IPS-18a (cell line): ENCODE measurements around the gene FOXC2.

Experiments
- H3K27ac ChIP-seq: one replicate; pipeline ENCODE4 v1.5.1; 2013; ENCODE audit warnings: low read length
- H3K27me3 ChIP-seq: one replicate; pipeline ENCODE4 v1.6.1; 2013; ENCODE audit warnings: mild to moderate bottlenecking, low read length; ENCODE audit not compliant: control insufficient read depth, insufficient read depth
- H3K36me3 ChIP-seq: one replicate; pipeline ENCODE4 v1.6.1; 2013; ENCODE audit warnings: low read depth, low read length; ENCODE audit not compliant: control insufficient read depth
- H3K4me1 ChIP-seq: one replicate; pipeline ENCODE4 v1.6.1; 2013; ENCODE audit warnings: low read depth, low read length; ENCODE audit not compliant: control insufficient read depth
- H3K4me3 ChIP-seq: one replicate; pipeline ENCODE4 v1.5.1; 2013; ENCODE audit warnings: low read length
- H3K9ac ChIP-seq: one replicate; pipeline ENCODE4 v1.6.1; 2013; ENCODE audit warnings: mild to moderate bottlenecking, low read length, moderate library complexity
- H3K9me3 ChIP-seq: one replicate; pipeline ENCODE4 v1.6.1; 2013; ENCODE audit warnings: low read depth, low read length; ENCODE audit not compliant: control insufficient read depth

The FOXC2 gene

DNA sequence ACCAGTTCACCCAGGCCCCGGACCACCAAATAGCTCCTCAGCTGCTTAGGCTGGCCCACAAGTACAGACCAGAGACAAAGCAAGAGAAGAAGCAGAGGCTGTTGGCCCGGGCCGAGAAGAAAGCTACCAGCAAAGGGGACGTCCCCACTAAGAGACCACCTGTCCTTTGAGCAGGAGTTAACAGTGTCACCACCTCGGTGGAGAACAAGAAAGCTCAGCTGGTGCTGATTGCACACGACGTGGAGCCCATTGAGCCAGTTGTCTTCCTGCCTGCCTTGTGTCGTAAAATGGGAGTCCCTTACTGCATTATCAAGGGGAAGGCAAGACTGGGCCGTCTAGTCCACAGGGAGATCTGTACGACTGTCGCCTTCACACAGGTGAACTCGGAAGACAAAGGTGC is 40.9 kb upstream of the FOXC2 start:
- H3K9ac ChIP-seq, result no peak overlapping the region
- H3K4me3 ChIP-seq, result no peak overlapping the region
- H3K36me3 ChIP-seq, result no peaks in the 10 kb centered on the region
- peaks cover 1% of the 10 kb centered on the region for H3K27me3 ChIP-seq
- no peaks in the 10 kb centered on the region for H3K4me1 ChIP-seq
- H3K9me3 ChIP-seq, result no peaks in the 10 kb centered on the region
- no peak overlapping the region for H3K27ac ChIP-seq

DNA sequence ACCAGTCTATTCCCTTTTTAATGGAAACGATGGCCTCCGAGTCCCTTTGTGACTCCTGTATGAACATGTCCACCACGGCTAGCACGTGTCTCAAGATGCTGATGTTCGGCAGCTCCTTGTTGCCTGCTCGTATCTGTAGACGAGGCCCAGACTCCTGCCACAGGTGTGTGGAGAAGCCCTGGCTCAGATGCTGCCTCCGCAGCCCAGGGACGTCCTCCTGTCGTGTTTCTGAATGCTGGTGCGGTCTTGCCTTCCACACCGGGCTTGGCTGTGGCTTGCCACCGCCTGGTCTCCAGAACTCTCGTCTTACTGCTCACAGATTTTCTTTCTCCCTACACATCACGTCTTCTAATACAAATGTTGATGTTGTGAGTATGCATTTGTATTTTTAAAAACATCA is 39.3 kb upstream of the FOXC2 start:
- H3K9ac ChIP-seq, result no peak overlapping the region
- H3K4me1 ChIP-seq, result no peaks in the 10 kb centered on the region
- no peaks in the 10 kb centered on the region for H3K36me3 ChIP-seq
- H3K27me3 ChIP-seq, result no peaks in the 10 kb centered on the region
- no peaks in the 10 kb centered on the region for H3K9me3 ChIP-seq
- no peak overlapping the region for H3K4me3 ChIP-seq
- no peak overlapping the region for H3K27ac ChIP-seq

DNA sequence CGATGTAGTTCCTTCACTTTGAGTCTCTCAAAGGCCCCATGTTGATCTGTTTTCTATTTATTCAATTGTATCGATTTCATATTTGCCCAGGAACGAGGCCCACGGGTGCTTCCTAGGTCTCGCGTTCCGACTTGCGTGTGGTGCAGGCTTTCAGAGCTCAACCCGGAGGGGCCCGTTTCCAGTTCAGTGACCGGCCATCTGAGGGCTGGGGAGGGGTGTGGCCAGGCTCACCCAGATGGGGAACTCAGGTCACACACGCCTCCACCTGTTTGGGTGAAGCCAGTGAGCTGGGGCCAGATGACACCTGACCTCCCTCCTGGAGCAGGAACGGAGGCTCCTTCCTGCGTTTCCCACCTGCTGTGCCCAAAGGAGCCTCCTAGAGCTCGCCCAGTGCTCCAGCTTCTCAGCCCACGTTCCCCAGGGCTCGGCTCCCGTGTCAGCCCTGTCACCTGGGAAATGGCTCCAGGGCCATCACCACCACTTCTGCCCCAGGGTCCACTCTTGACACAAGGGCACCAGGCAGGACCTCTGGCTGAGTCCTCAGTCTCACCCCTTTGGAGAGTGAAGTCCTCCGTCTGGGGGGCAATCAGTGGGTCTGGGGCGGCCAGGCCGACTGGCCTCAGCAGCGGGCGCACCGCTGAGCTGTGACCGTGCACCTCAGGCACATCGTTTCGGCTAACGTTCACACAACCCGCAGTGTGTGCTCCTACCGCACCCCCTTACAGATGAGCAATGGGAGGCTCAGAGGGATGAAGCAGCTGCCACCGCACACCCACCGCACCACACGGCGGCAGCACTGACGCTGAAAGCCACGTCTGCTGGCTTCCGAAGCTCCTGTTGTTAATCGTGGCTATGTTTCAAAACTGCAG is 38.3 kb upstream of the FOXC2 start:
- Histone ChIP-seq H3K27me3 (no peaks in the 10 kb centered on the region), H3K36me3 (no peaks in the 10 kb centered on the region), H3K4me1 (no peaks in the 10 kb centered on the region), H3K27ac (no peak overlapping the region), H3K4me3 (no peak overlapping the region), H3K9me3 (no peaks in the 10 kb centered on the region), H3K9ac (no peak overlapping the region)

DNA sequence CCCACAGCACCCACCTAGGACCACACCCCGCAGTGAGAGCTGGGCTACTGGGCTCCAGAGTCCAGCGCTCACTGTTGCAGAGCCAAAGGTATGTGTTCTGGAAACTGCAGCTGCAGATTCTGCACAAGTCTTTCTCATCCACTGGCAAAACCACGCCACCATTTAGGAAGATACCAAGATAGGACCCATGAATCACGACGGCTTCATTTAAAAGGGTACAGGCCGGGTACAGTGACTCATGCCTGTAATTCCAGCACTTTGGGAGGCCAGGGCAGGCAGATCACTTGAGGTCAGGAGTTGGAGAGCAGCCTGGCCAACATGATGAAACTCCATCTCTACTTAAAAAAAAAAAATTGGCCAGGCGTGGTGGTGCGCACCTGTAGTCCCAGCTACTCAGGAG is 37.5 kb upstream of the FOXC2 start:
- Histone ChIP-seq H3K4me3 (no peak overlapping the region), H3K36me3 (no peaks in the 10 kb centered on the region), H3K27ac (no peak overlapping the region), H3K9me3 (no peaks in the 10 kb centered on the region), H3K4me1 (no peaks in the 10 kb centered on the region), H3K9ac (no peak overlapping the region), H3K27me3 (no peaks in the 10 kb centered on the region)

DNA sequence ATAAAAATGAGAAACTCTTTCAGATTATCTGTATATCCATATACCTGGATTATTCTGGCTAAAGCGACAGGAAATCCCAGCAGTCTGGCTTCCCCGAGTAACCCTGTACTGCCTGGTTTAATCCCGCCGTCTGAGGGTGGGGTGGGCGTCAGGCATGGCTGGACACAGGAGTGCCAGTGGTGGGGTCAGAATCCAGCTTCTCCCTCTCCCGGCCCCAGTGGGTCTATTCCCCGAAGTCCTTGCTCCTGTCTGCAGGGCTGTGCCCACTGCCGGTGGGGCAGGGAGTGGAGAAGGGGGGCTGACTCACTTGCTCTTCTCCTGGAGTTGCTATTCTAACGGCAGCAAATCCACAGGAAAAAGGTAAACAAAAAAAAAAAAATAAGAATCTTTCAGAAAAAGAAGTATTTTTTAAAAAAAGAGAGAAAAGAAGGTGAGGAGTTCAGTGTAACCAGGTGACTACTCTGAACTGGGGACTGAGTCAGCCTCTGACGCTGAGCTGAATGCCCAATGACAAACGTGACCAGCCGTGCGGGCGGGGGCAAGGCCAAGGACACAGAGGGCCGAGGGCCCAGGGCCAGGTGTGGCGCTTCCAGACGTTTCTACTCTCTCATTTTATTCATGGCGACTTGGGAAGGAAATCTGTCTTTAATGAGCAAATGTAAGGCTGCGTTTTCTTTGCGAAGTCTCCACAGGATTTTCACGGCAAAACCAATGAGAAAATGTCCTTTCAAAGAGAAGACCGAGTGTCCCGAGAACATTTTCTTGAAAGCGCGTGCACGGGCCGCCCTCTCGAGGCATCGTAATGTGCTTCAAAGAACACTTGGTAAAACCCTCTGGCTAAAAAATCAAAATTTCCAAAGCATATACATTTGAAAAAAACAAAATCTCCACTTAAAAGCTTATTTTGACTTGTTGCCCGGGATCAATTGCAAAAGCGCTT is 36.1 kb upstream of the FOXC2 start:
- Histone ChIP-seq H3K4me3 (no peak overlapping the region), H3K36me3 (no peaks in the 10 kb centered on the region), H3K4me1 (no peaks in the 10 kb centered on the region), H3K9me3 (no peaks in the 10 kb centered on the region), H3K27me3 (no peaks in the 10 kb centered on the region), H3K27ac (no peak overlapping the region), H3K9ac (no peak overlapping the region)

DNA sequence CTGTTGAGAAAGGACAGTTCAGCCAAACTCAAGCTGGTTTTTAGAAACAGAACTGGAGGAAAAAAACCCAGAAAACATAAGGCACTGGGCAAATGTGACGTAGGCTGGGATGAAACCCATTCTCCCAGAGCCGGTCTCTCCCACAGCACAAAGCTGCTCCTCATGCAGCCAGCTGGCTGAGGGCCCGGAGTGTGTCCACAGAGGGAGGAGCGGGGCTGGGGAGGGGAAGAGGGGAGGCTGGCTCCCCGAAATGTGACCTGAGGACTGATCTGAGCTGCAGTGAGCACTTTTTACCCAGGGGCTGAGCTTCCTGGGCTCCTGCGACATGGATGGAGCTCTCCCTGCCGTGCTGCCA is 35.5 kb upstream of the FOXC2 start:
- H3K9me3 ChIP-seq, result no peaks in the 10 kb centered on the region
- no peak overlapping the region for H3K27ac ChIP-seq
- no peaks in the 10 kb centered on the region for H3K27me3 ChIP-seq
- H3K4me3 ChIP-seq, result no peak overlapping the region
- H3K9ac ChIP-seq, result no peak overlapping the region
- H3K36me3 ChIP-seq, result no peaks in the 10 kb centered on the region
- H3K4me1 ChIP-seq, result no peaks in the 10 kb centered on the region

DNA sequence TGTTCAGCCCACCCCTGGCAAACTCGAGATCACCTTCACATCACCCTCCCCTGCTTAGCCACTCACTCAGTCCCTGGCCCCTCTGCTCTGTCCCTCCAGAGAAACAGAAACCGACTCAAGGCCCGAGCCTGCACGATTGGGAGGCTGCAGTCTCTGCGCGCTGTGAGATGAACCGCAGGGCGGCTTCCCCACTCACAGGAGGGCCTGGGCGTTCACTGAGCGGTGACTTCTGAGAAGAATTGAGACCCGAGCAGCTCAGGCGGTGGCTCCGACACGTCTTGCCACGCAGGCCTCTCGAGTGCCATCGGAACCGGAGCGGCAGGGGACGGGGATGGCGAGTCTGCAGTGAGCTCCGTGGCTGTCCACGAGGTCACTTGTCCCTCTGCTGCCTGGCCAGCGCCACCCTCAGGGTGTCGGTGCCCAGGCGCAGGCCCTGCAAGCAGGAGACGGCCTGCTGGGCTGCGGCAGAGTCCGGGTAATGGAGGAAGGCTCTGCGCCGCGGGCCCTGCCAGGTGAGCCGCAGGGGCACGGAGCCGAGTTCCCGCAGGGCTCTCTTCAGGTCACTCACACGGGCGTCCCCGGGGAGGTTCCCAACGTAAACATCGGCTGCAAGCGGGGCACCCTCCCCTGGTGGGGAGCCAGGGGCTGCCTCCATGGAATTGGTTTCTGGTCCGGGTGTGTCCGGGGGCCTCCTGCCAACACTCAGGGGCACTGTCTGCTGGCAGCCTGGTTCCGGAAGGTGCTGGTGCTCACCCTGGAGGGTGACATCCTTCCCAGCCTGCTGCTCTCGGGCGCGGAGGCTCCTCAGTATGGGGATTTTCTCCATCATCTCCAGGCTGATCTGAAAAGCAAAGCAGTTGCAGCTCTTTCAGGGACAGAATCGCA is 34.7 kb upstream of the FOXC2 start:
- Histone ChIP-seq H3K27me3 (no peaks in the 10 kb centered on the region), H3K27ac (no peak overlapping the region), H3K9ac (no peak overlapping the region), H3K4me3 (no peak overlapping the region), H3K36me3 (no peaks in the 10 kb centered on the region), H3K9me3 (no peaks in the 10 kb centered on the region), H3K4me1 (no peaks in the 10 kb centered on the region)

DNA sequence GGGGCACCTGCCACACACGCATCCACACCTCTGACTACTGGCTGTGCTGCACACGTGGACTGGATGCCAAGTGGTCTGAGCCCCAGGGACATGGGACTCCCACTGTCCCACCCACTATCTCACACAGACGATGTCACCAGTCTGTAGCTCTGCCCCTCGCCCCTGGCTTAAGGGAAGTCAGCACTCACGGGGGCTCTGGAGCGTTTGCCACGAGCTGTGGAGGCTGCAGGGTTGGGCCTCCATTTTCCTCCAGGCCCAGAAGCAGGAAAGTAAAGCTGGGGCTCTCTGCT is 34.2 kb upstream of the FOXC2 start:
- Histone ChIP-seq H3K9me3 (no peaks in the 10 kb centered on the region), H3K27me3 (no peaks in the 10 kb centered on the region), H3K36me3 (no peaks in the 10 kb centered on the region), H3K4me1 (no peaks in the 10 kb centered on the region), H3K4me3 (no peak overlapping the region), H3K27ac (no peak overlapping the region), H3K9ac (no peak overlapping the region)

DNA sequence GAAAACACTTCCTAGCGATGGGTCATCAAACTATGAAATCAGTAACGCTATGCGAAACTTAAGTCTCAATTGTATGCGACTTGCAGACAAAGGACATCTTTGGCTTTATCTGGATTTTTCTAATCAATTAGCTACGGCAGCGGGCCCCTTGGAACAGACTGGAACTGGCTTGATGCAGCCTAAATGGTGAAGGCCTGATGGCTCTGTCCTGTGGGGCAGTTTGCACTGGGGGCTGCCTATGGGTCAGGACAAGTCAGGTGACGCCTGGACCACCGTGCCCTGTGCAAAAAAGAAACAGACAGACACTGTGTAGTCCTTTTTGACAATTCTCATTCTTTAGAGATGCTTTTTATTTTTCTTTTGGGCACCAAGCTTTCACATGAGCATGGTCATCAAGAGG is 33.6 kb upstream of the FOXC2 start:
- no peak overlapping the region for H3K27ac ChIP-seq
- no peaks in the 10 kb centered on the region for H3K36me3 ChIP-seq
- no peaks in the 10 kb centered on the region for H3K27me3 ChIP-seq
- H3K4me1 ChIP-seq, result no peaks in the 10 kb centered on the region
- no peaks in the 10 kb centered on the region for H3K9me3 ChIP-seq
- no peak overlapping the region for H3K9ac ChIP-seq
- H3K4me3 ChIP-seq, result no peak overlapping the region

DNA sequence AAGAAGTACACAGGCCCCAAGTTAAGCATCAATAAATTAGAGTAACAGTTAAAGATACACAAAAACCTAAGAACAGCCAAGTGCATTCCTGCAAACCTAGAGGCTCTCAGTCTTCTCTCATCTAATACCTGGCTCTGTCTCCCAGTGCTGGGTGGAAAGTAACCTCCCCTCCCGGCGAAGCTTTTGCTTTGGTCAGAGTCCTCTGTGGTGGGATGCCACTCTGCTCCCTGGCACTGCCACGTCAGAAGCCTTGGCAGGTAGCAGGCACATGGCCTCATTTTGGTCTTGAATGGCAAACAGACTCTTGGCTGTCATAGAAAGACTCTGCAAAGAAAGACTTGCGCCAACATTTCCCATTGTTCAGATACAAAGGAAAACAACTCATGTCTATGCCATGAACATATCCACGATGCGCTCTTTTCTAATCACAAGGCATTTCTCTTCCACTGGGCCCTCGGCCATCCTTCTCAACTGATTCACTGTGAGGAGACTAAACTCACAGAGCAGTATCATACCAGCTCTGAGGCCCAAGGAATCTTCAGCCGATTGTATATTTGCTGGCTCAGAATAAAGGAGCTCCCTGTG is 32.8 kb upstream of the FOXC2 start:
- Histone ChIP-seq H3K27ac (no peak overlapping the region), H3K4me1 (no peaks in the 10 kb centered on the region), H3K4me3 (no peak overlapping the region), H3K9me3 (no peaks in the 10 kb centered on the region), H3K27me3 (no peaks in the 10 kb centered on the region), H3K36me3 (peaks cover 3% of the 10 kb centered on the region), H3K9ac (no peak overlapping the region)
